Ishikawa (cell line): ENCODE results near the gene TLN1.

ENCODE experiments used
- CEBPB ChIP-seq: IDR thresholded peaks from 2 replicates; pipeline ENCODE4 v1.6.1; 2012
- CREB1 ChIP-seq: IDR thresholded peaks from 2 replicates; pipeline ENCODE4 v1.6.1; 2012; ENCODE audit warnings: low read depth
- EGR1 ChIP-seq: IDR thresholded peaks from 2 replicates; pipeline ENCODE4 v1.6.1; 2012
- EP300 ChIP-seq: IDR thresholded peaks from 2 replicates; pipeline ENCODE4 v1.6.1; 2012; ENCODE audit warnings: borderline replicate concordance
- FOXM1 ChIP-seq: IDR thresholded peaks from 2 replicates; pipeline ENCODE4 v1.6.1; 2012; ENCODE audit warnings: low read depth, borderline replicate concordance
- NFIC ChIP-seq: IDR thresholded peaks from 2 replicates; pipeline ENCODE4 v1.6.1; 2012
- RAD21 ChIP-seq: IDR thresholded peaks from 2 replicates; pipeline ENCODE4 v1.6.1; 2012; ENCODE audit warnings: low read depth
- TAF1 ChIP-seq: IDR thresholded peaks from 2 replicates; pipeline ENCODE4 v1.6.1; 2012; ENCODE audit warnings: low read depth, mild to moderate bottlenecking
- TCF12 ChIP-seq: IDR thresholded peaks from 2 replicates; pipeline ENCODE4 v1.6.1; 2012; ENCODE audit warnings: low read depth
- TEAD4 ChIP-seq: IDR thresholded peaks from 2 replicates; pipeline ENCODE4 v1.6.1; 2012
- YY1 ChIP-seq: IDR thresholded peaks from 2 replicates; pipeline ENCODE4 v1.6.1; 2012; ENCODE audit warnings: low read depth
- ZBTB7A ChIP-seq: IDR thresholded peaks from 2 replicates; pipeline ENCODE4 v1.6.1; 2012; ENCODE audit warnings: low read depth
- TF ChIP-seq, protein P1 (sequence below): IDR thresholded peaks from 2 replicates; pipeline ENCODE4 v1.6.1; 2012
- TF ChIP-seq, protein P2 (sequence below): IDR thresholded peaks from 2 replicates; pipeline ENCODE4 v1.6.1; 2012
- TF ChIP-seq, protein P3 (sequence below): IDR thresholded peaks from 2 replicates; pipeline ENCODE4 v1.6.1; 2012; ENCODE audit warnings: low read depth, mild to moderate bottlenecking

TLN1 gene

DNA sequence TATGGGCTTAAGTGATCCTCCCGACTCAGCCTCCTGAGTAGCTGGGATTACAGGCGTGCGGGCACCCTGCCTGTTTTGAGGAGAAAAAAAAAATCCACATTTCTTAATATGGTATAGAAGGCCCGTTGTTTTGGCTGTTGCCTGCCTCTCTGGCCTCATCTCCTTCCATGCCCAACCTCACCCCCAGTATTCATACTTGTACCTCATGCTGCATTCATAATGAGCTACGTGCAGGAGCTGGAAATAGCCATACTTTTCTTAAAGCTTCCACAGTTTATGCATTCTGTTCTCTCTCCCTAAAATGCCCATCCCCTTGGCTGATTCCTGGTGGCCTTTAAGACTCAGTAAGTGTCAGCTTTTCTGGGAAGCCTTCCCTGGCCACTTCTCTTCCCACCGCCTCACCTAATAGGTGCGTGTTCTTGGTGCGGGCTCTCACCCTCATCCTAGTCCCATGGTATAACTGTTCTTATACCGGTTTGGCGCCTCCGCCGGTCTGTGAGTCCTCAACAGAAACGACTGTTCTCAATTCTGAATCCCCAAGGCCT lies 40.2 kb downstream of the TLN1 start:
- no peak for TF ChIP-seq ZBTB7A
- no peak for TF ChIP-seq CEBPB
- no peak for TF ChIP-seq FOXM1
- no peak for TF ChIP-seq TEAD4
- TF ChIP-seq CREB1: no peak
- TF ChIP-seq TAF1: no peak
- TF ChIP-seq RAD21: no peak
- no peak for TF ChIP-seq NFIC
- TF ChIP-seq EGR1: no peak
- no peak for TF ChIP-seq EP300
- TF ChIP-seq, protein P1, sequence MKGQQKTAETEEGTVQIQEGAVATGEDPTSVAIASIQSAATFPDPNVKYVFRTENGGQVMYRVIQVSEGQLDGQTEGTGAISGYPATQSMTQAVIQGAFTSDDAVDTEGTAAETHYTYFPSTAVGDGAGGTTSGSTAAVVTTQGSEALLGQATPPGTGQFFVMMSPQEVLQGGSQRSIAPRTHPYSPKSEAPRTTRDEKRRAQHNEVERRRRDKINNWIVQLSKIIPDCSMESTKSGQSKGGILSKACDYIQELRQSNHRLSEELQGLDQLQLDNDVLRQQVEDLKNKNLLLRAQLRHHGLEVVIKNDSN: no peak
- TF ChIP-seq TCF12: no peak
- TF ChIP-seq, protein P2, sequence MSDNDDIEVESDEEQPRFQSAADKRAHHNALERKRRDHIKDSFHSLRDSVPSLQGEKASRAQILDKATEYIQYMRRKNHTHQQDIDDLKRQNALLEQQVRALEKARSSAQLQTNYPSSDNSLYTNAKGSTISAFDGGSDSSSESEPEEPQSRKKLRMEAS: no peak
- TF ChIP-seq YY1: no peak
- TF ChIP-seq, protein P3, sequence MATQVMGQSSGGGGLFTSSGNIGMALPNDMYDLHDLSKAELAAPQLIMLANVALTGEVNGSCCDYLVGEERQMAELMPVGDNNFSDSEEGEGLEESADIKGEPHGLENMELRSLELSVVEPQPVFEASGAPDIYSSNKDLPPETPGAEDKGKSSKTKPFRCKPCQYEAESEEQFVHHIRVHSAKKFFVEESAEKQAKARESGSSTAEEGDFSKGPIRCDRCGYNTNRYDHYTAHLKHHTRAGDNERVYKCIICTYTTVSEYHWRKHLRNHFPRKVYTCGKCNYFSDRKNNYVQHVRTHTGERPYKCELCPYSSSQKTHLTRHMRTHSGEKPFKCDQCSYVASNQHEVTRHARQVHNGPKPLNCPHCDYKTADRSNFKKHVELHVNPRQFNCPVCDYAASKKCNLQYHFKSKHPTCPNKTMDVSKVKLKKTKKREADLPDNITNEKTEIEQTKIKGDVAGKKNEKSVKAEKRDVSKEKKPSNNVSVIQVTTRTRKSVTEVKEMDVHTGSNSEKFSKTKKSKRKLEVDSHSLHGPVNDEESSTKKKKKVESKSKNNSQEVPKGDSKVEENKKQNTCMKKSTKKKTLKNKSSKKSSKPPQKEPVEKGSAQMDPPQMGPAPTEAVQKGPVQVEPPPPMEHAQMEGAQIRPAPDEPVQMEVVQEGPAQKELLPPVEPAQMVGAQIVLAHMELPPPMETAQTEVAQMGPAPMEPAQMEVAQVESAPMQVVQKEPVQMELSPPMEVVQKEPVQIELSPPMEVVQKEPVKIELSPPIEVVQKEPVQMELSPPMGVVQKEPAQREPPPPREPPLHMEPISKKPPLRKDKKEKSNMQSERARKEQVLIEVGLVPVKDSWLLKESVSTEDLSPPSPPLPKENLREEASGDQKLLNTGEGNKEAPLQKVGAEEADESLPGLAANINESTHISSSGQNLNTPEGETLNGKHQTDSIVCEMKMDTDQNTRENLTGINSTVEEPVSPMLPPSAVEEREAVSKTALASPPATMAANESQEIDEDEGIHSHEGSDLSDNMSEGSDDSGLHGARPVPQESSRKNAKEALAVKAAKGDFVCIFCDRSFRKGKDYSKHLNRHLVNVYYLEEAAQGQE: no peak

DNA sequence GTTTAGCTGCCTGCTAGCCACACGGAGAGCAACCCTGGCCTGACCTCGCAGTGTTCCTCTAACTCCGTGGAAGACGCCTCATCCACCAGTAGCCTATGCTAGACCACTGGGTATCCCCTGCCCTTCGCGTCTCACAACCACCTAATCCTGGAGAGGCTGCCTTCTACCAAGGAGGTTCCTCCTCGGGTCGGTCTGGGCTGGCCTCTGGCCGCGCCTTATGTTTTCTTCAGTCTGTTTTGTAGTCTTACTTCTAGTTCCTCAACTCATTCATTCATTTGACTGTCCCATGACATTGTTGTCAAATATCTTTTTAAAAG lies 40.7 kb downstream of the TLN1 start:
- TF ChIP-seq TCF12: no peak
- no peak; the same call in 1 of the 2 replicates for TF ChIP-seq ZBTB7A
- TF ChIP-seq FOXM1: no peak
- no peak for TF ChIP-seq RAD21
- TF ChIP-seq CREB1: no peak
- TF ChIP-seq, protein P2: no peak
- TF ChIP-seq EGR1: no peak
- TF ChIP-seq CEBPB: no peak
- TF ChIP-seq TAF1: no peak
- TF ChIP-seq YY1: no peak

DNA sequence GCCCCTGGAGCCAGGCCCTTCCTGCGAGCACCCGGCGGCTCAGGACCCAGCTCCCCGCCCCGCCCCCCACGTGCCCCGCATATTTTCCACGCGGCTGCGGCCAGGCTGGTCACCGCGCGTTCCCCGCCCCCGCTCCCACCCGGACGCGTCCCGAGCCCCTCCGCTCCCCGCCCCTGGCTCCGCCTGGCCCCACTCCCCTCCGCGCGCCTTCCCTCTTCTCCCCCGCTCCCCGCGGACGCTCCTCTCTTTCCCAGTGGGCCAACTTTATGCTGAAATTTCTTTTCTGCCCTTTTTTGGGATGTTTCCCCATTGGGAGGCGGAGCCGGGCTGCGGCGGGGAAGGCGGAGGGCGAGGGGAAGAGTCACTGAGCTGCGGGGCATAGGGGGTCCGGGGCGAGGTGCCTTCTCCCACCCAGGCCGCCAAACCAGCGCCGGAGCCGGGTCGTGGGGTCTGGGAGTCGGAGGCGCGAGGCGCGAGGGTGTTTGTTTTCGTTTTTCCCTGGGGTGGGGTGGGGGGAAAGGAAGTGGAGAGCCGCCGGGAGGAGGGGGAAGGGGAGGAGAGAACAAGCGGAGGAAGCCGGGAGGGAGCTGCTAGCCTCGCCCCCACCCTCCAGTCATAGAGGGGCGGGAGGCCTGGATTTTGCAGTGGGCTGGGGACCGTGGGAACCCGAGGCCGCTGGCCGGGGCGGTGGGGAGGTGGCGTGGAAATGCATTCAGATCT lies 41.2 kb downstream of the TLN1 start:
- TF ChIP-seq EP300 (0 out of 2 replicates have a peak, but pooled peaks have one; percentile 21), TAF1 (peak; percentile 38), NFIC (no peak), RAD21 (no peak), TEAD4 (peak; percentile 14), FOXM1 (peak; percentile 24; the same call in 1 of the 2 replicates)
- TF ChIP-seq, protein P2: peak; percentile 58
- TF ChIP-seq, protein P1: peak; percentile 68

DNA sequence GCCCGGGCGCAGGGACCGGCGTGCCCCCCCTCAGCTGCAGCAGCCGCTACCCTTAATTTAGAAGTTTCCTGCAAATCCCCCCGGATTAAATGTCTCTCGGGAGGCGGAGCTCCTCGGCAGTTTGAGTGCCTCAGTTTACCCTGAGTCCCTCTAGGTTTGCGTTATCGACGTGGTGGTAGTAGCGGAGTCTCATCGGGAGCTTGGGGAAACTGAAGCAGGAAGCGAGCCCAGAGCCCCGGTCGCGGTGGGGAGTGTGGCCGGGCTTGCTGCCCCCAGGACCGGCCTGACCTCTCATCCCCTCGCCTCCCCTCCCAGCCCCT lies 41.7 kb downstream of the TLN1 start:
- TF ChIP-seq EP300 (no peak), TAF1 (no peak)

DNA sequence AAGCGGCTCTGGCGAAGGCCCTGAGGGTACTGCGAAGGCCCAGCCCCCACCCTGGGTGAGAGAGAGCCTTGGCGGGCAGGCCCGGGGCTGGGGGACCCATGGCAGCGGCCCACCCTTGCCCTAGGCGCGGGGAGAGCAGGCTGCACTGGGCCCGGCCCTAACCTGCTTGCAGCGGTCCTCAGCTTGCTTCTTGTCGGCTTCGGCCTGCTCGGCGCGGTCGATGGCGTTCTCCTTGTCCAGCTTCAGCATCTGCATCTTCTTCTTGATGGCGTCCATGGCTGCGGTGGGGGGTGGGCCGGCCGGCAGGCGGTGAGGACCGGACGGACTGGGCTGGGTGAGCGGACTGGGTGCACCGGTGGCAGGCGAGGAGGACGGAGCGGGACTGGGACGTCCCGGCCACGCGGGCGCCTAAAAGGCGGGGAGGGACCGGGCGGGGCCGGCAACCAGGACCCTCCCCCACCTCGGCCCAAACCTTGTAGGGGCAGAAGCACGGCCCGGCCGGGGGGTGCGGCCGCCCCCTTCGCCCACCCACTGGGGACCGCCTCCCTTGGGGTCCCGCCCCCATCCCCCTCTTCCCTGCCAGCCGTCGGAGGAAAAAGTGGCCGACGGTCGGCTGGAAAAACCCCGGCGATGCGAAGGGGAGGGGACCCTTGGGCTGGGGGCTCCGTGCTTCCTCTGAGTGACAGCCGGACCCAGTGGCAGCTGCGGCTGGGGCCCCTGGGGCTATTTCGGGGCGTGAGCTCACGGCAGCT lies 42.3 kb downstream of the TLN1 start, which contains the start of gene TPM2:
Gene TPM2, minus strand, starts transcription at position 384 of the 752 bp plus-strand sequence. Its CDS starts 108 bp downstream, at position 276.
- TF ChIP-seq, protein P3: no peak
- TF ChIP-seq TEAD4 (no peak), FOXM1 (no peak), TAF1 (no peak), NFIC (no peak), TCF12 (no peak), YY1 (no peak), EGR1 (no peak), EP300 (no peak), CREB1 (no peak), ZBTB7A (no peak; the same call in 1 of the 2 replicates), RAD21 (no peak), CEBPB (no peak)
- TF ChIP-seq, protein P1: no peak
- TF ChIP-seq, protein P2: no peak
